GM12878 (cell line): ENCODE measurements around the gene PCSK9. TPM values are rescaled to one million over a fixed set of nuclear protein-coding genes. Genes with fewer than 3 reads are reported as not detected.

Experiments used
- ATAC-seq: fragments of 200-7000 bp; cut with Tn5 transposase; 3 replicates; pipeline ENCODE4 v1.9.1; 2020; ENCODE audit warnings: mild to moderate bottlenecking, moderate library complexity
- BruUV-seq: library from RNA; stranded (reverse); fragments of 400-500 nt; replicated peaks from 2 replicates; lab custom pipeline; 2021; lab: Mats Ljungman, UMichigan
- CTCF ChIA-PET: fragments of 300-600 bp; sonication (Branson Sonifier 250); formaldehyde crosslinking; extraction: SDS; loops from one replicate; lab custom pipeline; 2021; ENCODE audit warnings: inconsistent platforms; lab: Yijun Ruan, JAX
- POLR2A ChIA-PET: fragments of 350-600 bp; formaldehyde crosslinking; extraction: SDS; loops from one replicate; lab custom pipeline; 2021; ENCODE audit warnings: inconsistent platforms; lab: Charles Lee
- RAD21 ChIA-PET: fragments of 300-600 bp; sonication (Branson Sonifier 250); formaldehyde crosslinking; loops from one replicate; lab custom pipeline; 2023; ENCODE audit warnings: antibody characterized with exemption; ENCODE audit not compliant: unreplicated experiment; lab: Charles Lee
- SMC1A ChIA-PET: fragments of 300-600 bp; sonication (Branson Sonifier 250); formaldehyde crosslinking; loops from one replicate; lab custom pipeline; 2023; ENCODE audit not compliant: unreplicated experiment, uncharacterized antibody; lab: Charles Lee
- DNase-seq: peaks from one replicate; pipeline ENCODE4 v3.0.0-alpha.2; 2011; ENCODE audit warnings: low read depth, low spot score
- FAIRE-seq: peaks from 3 replicates; lab custom pipeline; 2011; peaks lifted over from hg19 to GRCh38; lab: Jason Lieb, UNC
- H2AFZ ChIP-seq: 2 replicates; pipeline ENCODE4 v1.6.0; 2011; ENCODE audit warnings: low read depth, low read length, control low read depth; ENCODE audit not compliant: control insufficient read depth
- H3K27ac ChIP-seq: 2 replicates; pipeline ENCODE4 v1.5.1; 2011; ENCODE audit warnings: control low read depth; ENCODE audit not compliant: control insufficient read depth, insufficient read depth
- H3K27me3 ChIP-seq, 2 experiments: replicated peaks in 1 of 2; 2 replicates each; pipeline versions ENCODE4 v1.6.0 to v1.6.1; 2011; ENCODE audit warnings: low read length in 1 of 2; ENCODE audit not compliant: control insufficient read depth in 2 of 2, insufficient read depth in 2 of 2
- H3K36me3 ChIP-seq, 2 experiments: 2 replicates each; pipeline ENCODE4 v1.5.1; 2011; ENCODE audit warnings: low read length in 1 of 2; ENCODE audit not compliant: control insufficient read depth in 2 of 2, insufficient read depth in 2 of 2
- H3K4me1 ChIP-seq: 2 replicates; pipeline ENCODE4 v1.6.1; 2011; ENCODE audit warnings: mild to moderate bottlenecking, low read length, moderate library complexity, mixed read lengths; ENCODE audit not compliant: control insufficient read depth, insufficient read depth
- H3K4me2 ChIP-seq: 2 replicates; pipeline ENCODE4 v1.6.0; 2011; ENCODE audit warnings: control low read depth; ENCODE audit not compliant: control insufficient read depth, insufficient read depth
- H3K4me3 ChIP-seq: fragments of 200-600 bp; sonication (generic); 2 replicates; pipeline ENCODE4 v1.5.1; 2016
- H3K79me2 ChIP-seq: 2 replicates; pipeline ENCODE4 v1.6.0; 2011; ENCODE audit warnings: low read length; ENCODE audit not compliant: control insufficient read depth, insufficient read depth
- H3K9ac ChIP-seq: 2 replicates; pipeline ENCODE4 v1.8.0; 2011; ENCODE audit warnings: low read length, control low read depth, mixed read lengths; ENCODE audit not compliant: control insufficient read depth, insufficient read depth
- H3K9me3 ChIP-seq: replicated peaks from 3 replicates; pipeline ENCODE4 v1.5.1; 2011; ENCODE audit warnings: mild to moderate bottlenecking, low read length; ENCODE audit not compliant: control insufficient read depth, insufficient read depth
- H4K20me1 ChIP-seq: 2 replicates; pipeline ENCODE4 v1.6.0; 2011; ENCODE audit not compliant: control insufficient read depth, insufficient read depth
- ATF7 ChIP-seq: fragments of 450-650 bp; IDR thresholded peaks from 2 replicates; pipeline ENCODE4 v1.6.1; 2016; ENCODE audit warnings: low read depth, mild to moderate bottlenecking
- HDAC6 ChIP-seq: fragments of 200-600 bp; sonication (generic); IDR thresholded peaks from one replicate; pipeline ENCODE4 v1.8.0; 2017; ENCODE audit warnings: antibody characterized with exemption; ENCODE audit not compliant: unreplicated experiment
- MYB ChIP-seq: fragments of 150-350 bp; IDR thresholded peaks from 2 replicates; pipeline ENCODE4 v1.6.1; 2014; ENCODE audit warnings: mild to moderate bottlenecking, low read depth, low read length, borderline replicate concordance
- PAX8 ChIP-seq: fragments of 450-650 bp; IDR thresholded peaks from 2 replicates; pipeline ENCODE4 v1.6.1; 2017; ENCODE audit warnings: mild to moderate bottlenecking, moderate library complexity
- POLR2A ChIP-seq: IDR thresholded peaks from 2 replicates; pipeline ENCODE4 v1.6.1; 2011; ENCODE audit warnings: low read depth, mild to moderate bottlenecking, low read length
- RAD21 ChIP-seq: IDR thresholded peaks from 2 replicates; pipeline ENCODE4 v1.6.1; 2011; ENCODE audit warnings: mild to moderate bottlenecking, low read depth, low read length, moderate library complexity; ENCODE audit not compliant: insufficient read depth
- SMAD1 ChIP-seq: fragments of 450-650 bp; IDR thresholded peaks from 2 replicates; pipeline ENCODE4 v1.6.1; 2018; ENCODE audit warnings: mild to moderate bottlenecking, low read depth; ENCODE audit not compliant: partially characterized antibody
- ZBTB11 ChIP-seq: fragments of 450-650 bp; formaldehyde crosslinking; IDR thresholded peaks from 2 replicates; pipeline ENCODE4 v1.5.0; 2022; ENCODE audit warnings: mild to moderate bottlenecking, missing genetic modification characterization
- WGBS: methylation state at CpG from one replicate; pipeline ENCODE4 v1.1.6; 2016; ENCODE audit warnings: low lambda C conversion rate; ENCODE audit not compliant: insufficient replicate concordance, insufficient coverage; ENCODE audit errors: missing lambda C conversion rate; 5-methylcytosine and 5-hydroxymethylcytosine counted together
- in situ Hi-C: fragments of 300-500 bp; cut with MboI; formaldehyde crosslinking; loops from 9 replicates; pipeline ENCODE4 v1.14.3; 2018; ENCODE audit warnings: mixed read lengths
- intact Hi-C: fragments of 100-400 bp; cut with micrococcal nuclease; formaldehyde crosslinking; loops from one replicate; pipeline ENCODE4 v1.14.2; 2022; ENCODE audit not compliant: unreplicated experiment
- polyA plus RNA-seq, 11 experiments: library from polyadenylated mRNA; depleted of rRNA in 4 of 11; unstranded in 6 of 11; stranded (reverse) in 5 of 11; fragments of >200 nt; fragmentation: Nextera tagmentation in 4 of 11; fragmentation: Illumina TruSeq in 1 of 11; extraction: Ambion mirVana in 4 of 11; extraction: Trizol in 1 of 11; gene quantifications; 1 replicate in 1 of 11; 2 replicates in 10 of 11; pipeline versions ENCODE4 v1.2.1 to v1.2.3, GENCODE V29; 2011 to 2016; ENCODE audit warnings: inconsistent platforms in 2 of 11, missing spikeins in 2 of 11, low read depth in 1 of 11
- total RNA-seq, 4 experiments: library from RNA; depleted of rRNA in 3 of 4; stranded (reverse); fragments of >200 nt in 3 of 4; fragmentation: Illumina TruSeq in 1 of 4; extraction: Trizol in 1 of 4; gene quantifications; 2 replicates each; pipeline versions ENCODE4 v1.2.1 to v1.2.3, GENCODE V29; 2013 to 2021
- TF ChIP-seq, protein P1 (sequence below): fragments of 450-650 bp; IDR thresholded peaks from 2 replicates; pipeline ENCODE4 v1.6.1; 2017; ENCODE audit warnings: low read depth, mild to moderate bottlenecking, moderate library complexity

Gene PCSK9
- total and polyA plus RNA-seq, 10 of the 15 experiments (the other 5 are each of a cell fraction or from before 2014, with no cell fraction given) = 0.03 to 0.15 TPM; not detected in 8

DNA sequence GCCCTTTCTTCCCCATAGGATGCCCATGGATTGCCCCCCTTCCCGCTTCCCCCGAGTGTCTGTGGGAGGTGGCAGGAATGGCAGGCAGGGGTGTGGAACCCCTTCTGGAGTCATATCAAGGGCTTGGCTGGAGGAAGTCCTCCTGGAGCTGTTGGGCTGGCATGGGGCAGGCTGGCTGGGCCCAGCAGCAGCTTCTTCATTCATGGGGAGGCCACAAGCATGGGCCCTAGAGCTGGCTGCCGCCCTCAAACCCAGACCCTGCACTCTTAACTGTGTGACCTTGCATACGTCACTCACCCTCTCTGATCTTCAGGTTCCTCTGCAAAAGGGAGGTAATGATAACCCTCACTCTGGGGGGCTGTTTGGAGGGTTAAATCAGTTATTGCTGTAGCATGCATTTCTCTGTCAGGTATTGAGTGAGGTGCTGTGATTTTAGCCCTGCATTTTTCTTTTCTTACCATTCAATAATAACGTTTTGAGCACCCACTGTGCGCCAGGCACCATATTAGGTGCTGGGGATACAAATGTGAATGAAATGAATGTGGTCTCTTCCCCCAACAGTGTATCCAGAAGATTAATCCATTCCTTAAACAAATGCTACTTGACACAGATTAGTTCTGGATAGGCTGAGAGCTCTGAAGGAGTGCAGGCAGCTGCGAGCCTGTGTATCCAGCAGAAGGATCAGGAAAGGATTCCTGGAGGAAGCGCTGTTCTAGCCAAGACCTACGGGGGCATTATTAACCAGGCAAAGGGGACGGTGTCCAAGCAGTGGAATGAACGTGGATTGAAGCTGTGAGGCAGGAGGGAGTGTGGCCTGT lies 9.3 kb downstream of the PCSK9 start:
- FAIRE-seq (no peak), ATAC-seq (no peak)
- SMC1A ChIA-PET = no interaction called here

GRCh38 chr1:55049271-55049913 lies 10.0 kb downstream of the PCSK9 start:
- ChIA-PET SMC1A (no interaction called here), CTCF (interaction anchor here (0.6 kb wide), 1 partner anchor 29 kb away, joined by 3 read pairs; no protein-coding TSS in a partner anchor), RAD21 (no interaction called here), POLR2A (no interaction called here)
- WGBS = 40% methylated on average over 9 of the region's 9 CpGs
- no peak for ATAC-seq
- Histone ChIP-seq H3K36me3 (no peaks in the 10 kb centered on the region), H3K4me3 (no peak overlapping the region), H3K9ac (no peak overlapping the region), H3K9me3 (no peaks in the 10 kb centered on the region), H4K20me1 (no peaks in the 10 kb centered on the region), H3K27ac (no peak overlapping the region), H3K4me1 (no peaks in the 10 kb centered on the region), H3K79me2 (no peaks in the 10 kb centered on the region), H3K27me3 (peaks cover 5 to 7% of the 10 kb centered on the region in 2 experiments; a peak in 3 of 4 replicates), H3K4me2 (no peak overlapping the region), H2AFZ (no peak overlapping the region)
- no TSS peak for BruUV-seq
- no peak for DNase-seq
- intact Hi-C loops (no loop called here), in situ Hi-C loops (no loop called here)
- FAIRE-seq = no peak
- no peak for TF ChIP-seq RAD21
- no peak for TF ChIP-seq HDAC6
- no peak for TF ChIP-seq ZBTB11 (CRISPR knock-in tag)
- TF ChIP-seq ATF7 = no peak
- TF ChIP-seq, protein P1, sequence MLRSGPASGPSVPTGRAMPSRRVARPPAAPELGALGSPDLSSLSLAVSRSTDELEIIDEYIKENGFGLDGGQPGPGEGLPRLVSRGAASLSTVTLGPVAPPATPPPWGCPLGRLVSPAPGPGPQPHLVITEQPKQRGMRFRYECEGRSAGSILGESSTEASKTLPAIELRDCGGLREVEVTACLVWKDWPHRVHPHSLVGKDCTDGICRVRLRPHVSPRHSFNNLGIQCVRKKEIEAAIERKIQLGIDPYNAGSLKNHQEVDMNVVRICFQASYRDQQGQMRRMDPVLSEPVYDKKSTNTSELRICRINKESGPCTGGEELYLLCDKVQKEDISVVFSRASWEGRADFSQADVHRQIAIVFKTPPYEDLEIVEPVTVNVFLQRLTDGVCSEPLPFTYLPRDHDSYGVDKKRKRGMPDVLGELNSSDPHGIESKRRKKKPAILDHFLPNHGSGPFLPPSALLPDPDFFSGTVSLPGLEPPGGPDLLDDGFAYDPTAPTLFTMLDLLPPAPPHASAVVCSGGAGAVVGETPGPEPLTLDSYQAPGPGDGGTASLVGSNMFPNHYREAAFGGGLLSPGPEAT = no peak

More for the DNA sequence above, 9.3 kb downstream of the PCSK9 start:
- no peak overlapping the region for H3K4me2 ChIP-seq
- RAD21 ChIA-PET = no interaction called here
- CTCF ChIA-PET = no interaction called here
- POLR2A ChIA-PET = no interaction called here
- WGBS = 21% methylated on average over 11 of the region's 11 CpGs
- H3K79me2 ChIP-seq = no peaks in the 10 kb centered on the region
- no peak for TF ChIP-seq SMAD1
- no peak for TF ChIP-seq MYB
- no peak for TF ChIP-seq PAX8
- TF ChIP-seq POLR2A = no peak
- BruUV-seq = no TSS peak
- no peaks in the 10 kb centered on the region for H3K9me3 ChIP-seq
- H4K20me1 ChIP-seq = no peaks in the 10 kb centered on the region
- no peaks in the 10 kb centered on the region for H3K4me1 ChIP-seq
- no peak overlapping the region for H3K27ac ChIP-seq
- no peak overlapping the region for H3K4me3 ChIP-seq
- in situ Hi-C loops (no loop called here), intact Hi-C loops (no loop called here)
- peaks cover 5 to 7% of the 10 kb centered on the region in 2 experiments; a peak in 3 of 4 replicates for H3K27me3 ChIP-seq
- no peak overlapping the region for H2AFZ ChIP-seq
- no peak overlapping the region for H3K9ac ChIP-seq
- no peaks in the 10 kb centered on the region for H3K36me3 ChIP-seq
- no peak for DNase-seq
